Measurements from ENCODE around the gene NBEAL1.
"Not testable (repeated sequence)": the region's sequence is repeated elsewhere in the genome, so short reads cannot be mapped to it uniquely, and the experiment has no call there.

NBEAL1 gene

DNA sequence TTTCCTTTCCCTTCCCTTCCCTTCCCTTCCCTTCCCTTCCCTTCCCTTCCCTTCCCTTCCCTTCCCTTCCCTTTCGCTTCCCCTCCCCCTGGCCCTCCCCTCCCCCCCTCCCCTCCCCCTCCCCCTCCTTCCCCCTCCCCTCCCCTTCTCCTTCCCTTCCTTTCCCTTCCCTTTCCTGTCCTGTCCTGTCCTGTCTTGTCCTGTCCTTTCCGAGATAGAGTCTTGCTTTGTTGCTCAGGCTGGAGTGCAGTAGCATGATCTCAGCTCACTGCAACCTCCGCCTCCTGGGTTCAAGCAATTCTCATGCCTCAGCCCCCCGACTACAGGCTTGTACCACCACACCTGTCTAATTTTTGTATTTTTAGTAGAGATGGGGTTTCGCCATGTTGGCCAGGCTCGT, 24.5 kb downstream of the NBEAL1 start:
- DNase-seq, result not testable (repeated sequence)

DNA sequence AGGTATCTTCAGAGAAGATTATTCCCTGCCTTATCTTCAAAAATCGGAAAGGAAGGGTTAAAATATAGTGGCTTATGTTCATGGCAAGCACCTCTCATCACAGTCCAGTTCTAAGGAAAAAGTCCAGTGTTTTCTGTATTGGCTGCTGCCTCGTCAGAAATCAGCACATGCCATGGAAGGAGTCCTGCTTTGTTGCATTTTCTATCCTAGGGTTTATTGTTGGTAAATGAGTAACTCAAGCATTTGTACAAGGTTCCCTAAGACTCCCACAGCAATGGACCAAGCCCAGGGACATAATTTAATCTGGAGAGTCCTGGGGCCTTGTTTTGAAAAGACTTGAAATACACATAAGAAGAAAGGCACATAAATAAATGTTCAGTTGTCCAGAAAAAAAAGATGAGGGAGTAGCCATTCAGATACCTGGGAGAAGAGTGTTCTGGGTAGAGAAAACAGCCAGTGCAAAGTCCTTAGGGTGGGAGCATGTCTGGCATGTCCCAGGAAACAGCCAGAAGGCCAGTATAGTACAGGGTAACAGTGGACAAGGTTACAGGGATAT, 26.4 kb downstream of the NBEAL1 start:
- no peak for DNase-seq

DNA sequence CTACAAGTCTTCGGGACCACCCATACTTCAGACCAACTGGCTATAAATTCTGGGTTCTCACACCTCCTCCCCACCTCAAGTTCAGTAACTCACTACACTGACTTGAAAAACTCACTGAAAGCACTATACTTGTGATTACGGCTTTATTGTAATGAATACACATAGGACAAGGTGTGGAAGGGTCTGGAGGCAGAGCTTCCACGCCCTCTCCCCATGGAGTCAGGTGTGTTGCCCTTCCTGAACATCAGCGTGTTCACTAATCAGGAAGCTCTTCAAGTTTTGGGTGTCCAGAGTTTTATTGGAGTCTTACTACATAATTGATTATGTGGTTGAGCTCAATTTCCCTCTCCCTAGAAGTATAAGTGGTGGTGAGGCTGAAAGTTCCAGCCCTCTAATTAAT, 27.5 kb downstream of the NBEAL1 start:
- no peak for DNase-seq

DNA sequence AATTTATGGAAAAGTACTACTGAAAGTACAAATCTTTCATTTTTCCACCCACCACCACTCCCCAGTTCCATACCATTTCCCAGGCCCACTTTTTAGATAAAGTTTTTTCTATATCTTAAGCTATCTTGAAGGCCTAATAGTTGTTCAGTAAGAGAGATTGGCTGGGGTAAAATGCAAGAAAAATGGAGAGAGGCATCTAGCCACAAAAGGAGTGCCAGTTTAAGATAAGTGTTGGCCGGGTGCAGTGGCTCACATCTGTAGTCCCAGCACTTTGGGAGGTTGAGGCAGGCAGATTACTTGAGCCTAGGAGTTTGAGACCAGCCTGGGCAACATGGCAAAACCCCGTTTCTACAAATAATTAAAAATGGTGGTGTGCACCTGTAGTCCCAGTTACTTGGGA, 28.6 kb downstream of the NBEAL1 start:
- no peak for DNase-seq

DNA sequence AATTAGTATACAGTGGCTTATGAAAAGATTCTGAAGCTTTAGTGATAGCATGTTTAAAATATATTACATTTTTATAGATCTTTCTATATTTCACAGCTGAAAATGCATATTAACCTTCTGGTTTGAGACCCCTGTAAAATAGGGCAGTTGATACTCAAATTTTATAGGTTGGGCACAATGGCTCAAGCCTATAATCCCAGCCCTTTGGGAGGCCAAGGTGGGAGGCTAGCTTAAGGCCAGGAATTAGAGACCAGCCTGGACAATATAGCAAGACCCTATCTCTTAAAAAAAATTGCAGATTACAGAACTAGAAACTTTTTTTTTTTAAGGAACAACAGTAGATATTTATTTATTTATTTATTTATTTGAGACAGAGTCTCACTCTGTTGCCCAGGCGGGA, 31.2 kb downstream of the NBEAL1 start:
- no peak for DNase-seq

DNA sequence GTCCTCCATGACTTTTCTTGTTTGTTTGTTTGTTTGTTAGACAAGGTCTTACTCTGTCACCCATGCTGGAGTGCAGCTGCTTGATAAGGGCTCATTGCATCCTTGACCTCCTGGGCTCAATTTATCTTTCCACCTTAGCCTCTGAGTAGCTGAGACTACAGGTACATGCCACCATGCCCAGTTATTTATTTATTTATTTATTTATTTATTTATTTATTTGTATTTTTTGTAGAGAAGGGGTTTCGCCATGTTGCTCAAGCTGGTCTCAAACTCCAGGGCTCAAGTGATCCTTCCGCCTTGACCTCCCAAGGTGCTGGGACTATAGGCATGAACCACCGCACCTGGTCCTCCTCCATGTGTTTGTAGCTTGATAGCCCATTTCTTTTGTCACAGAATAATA, 37.9 kb downstream of the NBEAL1 start:
- no peak for DNase-seq

DNA sequence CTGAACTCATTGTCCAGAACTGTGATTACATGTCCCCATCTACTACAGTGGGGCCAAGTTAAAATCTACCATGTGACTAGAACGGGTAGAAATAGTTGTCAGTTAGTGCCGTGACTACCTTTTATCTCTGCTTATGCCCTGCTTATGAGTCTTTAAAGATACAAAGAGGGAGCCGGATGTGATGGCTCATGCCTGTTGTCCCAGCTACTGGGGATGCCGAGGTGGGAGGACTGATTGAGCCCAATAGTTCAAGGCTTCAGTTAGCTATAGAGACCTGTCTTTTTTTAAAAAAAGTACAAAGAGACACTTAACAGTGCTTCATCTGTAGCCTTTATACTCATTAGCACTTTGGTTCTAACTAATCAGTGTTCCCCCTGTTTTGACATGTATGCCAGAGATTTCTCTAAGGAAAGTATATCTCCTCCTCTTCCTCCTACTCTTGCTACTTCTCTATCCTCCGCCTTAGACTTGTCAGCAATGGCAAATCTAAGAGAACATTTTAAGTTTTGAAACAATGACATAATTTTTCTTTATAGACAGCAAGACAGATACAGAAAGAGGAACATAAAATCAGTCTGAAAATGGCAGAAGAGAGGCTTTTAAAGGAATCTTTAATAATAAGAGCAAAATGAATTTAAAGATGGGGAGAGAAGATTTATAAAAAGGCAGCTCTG, 45.0 kb downstream of the NBEAL1 start:
- DNase-seq, result no peak

DNA sequence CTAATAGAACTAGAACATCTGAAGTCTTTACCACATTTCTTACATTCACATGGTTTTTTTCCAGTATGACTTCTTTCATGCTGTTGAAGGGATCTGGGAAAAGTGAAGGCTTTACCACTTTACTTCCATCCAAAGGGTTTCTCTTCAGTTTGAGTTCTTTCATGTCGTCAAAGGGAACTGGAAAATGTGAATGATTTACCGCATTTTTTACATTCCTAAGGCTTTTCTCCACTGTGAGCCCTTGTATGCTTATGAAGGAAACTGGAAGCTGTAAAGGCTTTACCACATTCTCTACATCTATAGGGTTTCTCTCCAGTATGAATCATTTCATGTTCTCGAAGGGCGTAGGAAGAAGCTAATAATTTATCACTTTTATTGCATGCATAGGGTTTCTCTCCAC, 46.7 kb downstream of the NBEAL1 start:
- peak; percentile 87 for DNase-seq

DNA sequence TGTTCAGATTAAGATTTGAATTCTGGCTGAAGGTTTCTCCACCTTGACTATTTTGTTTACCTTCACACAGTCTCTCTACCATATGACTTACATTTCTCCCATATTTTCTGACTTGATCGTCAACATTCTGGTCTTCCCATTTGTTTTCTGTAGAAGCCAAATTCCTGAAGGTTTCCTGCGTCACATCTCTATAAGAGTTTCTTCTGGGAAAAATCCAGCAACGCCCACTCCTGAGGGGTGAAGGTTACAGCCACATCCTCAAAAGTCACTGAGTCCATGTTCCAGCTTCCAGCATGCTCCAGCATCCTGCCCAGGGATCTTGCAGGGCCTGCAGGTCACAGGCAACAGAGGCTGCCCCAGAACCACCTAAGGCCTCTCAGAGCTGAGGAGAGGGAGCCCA, 47.5 kb downstream of the NBEAL1 start:
- DNase-seq, result no peak

DNA sequence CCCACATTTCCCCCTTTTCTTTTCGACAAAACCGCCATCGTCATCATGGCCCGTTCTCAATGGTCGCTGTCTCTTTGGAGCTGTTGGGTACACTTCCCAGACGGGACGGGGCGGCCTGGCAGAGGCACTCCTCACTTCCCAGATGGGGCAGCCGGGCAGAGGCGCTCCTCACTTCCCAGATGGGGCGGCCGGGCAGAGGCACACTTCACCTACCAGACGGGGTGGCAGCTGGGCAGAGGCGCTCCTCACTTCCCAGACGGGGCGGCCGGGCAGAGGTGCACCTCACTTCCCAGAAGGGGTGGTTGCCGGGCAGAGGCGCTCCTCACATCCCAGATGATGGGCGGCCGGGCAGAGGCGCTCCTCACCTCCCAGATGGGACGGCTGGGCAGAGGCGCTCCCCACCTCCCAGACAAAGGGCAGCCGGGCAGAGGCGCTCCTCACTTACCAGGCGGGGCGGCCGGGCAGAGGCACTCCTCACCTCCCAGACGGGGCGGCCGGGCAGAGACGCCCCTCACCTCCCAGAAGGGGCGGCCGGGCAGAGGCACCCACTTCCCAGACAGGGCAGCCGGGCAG, 51.9 kb downstream of the NBEAL1 start:
- DNase-seq, result not testable (repeated sequence)

DNA sequence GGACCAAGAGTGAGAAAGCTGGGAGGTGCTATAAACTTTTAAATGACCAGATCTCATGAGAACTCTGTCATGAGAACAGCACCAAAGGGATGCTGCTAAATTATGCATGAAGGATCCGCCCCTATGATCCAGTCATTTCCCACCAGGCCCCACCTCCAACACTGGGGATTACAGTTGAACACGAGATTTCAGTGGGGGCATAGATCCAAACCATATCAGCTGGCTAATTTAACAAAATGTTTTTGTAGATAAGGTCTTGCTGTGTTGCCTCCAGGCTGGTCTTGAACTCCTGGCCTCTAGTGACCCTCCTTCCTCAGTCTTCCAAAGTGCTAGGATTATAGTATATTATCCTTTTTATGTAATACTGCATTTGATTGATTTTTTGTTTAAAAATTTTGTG, 56.0 kb downstream of the NBEAL1 start:
- DNase-seq, result no peak

DNA sequence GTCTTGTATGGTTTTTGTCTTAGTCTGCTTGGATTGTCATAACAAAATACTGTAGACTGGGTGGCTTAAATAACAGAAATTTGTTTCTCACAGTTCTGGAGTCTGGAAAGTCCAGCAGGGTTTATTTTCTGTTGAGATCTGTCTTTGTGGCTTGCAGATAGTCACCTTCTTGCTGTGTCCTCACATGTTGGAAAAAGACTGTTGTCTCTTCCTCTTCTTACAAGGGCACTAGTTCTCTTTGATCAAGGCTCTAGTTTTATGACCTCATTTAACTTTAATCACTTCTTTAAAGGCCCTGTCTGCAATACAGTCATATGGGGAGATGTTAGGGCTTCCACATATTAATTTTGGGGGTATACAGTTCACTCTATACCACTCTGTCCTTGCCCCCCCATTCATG, 56.5 kb downstream of the NBEAL1 start:
- DNase-seq, result no peak

DNA sequence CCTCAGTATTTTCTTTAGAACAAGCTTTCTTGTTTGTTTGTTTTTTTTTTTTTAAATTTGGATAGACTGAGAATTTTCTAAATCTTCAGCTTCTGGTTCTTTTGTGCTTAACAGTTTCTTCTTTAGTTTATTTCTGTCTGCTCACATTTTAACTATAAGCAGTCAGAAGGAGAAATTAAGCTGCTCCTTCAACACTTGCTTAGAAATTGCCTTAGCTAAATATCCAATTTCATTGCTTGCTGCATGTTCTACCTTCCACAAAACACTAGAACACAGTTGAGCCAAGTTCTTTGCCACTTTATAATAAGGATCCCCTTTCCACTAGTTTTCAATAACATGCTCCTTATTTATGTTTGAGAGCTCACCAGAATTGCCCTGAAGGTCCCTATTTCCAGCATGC, 57.7 kb downstream of the NBEAL1 start:
- no peak for DNase-seq

DNA sequence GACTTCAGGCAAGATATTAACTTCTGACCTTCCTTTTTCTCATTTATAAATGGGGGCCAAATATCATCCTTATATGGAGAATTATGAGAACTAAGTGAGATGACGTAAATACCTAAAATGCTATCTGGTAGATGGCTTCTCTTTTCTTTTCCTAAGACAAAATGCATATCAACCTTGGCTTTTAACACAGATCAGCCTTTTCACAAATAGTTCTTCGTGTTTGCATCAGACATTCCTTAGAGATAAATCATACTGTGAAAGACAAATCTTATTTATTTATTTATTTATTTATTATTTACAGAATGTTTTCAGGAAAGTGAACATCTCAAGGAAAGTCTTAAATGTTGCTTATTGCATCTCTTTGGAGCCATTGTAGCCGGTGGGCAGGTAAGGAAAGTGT, 62.8 kb downstream of the NBEAL1 start:
- peak; percentile 50 for DNase-seq

DNA sequence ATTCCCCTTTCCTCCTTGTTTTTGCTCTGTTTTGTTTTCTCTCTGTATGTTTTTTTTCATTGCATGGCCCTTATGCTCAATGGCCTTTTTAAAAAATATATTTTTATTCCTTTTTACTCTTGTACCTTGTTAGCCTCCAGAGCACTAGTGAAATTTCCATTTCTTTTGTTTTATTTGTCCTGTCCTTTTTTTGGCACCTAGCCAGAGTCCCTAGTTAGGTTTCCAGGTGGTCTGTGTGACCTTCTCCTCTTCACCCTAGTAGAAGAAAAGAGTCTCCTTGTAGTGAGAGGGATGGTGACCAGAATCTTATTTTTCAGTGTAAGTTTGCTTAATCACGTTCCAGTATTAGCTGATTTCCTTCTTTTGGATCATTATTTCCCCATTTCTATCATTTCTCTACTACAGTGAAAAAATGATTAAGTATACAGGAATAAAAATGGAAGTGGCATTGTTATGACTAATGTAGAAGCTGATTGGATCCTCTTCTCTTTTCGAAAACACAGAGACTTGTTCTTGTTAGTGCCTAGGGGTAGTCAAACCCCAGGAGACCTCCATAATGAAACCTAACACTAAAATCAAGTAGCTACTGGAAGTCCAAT, 65.9 kb downstream of the NBEAL1 start:
- DNase-seq, result peak; percentile 8

DNA sequence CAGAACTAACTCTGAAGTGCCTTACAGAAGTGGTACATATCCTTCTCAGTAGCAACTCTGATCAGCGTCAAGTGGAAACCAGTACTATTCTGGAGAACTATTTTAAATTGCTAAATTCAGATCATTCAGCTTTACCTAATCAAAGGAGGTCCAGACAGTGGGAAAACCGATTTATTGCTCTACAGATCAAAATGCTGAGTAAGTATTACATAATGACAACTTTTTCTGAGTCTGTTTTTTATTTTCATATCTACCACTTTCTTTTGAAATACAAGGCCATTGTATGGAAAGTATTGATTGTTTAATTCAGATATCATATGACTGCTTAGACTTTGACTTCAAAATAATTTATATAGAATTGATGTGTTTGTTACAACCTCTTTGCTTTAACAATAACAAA, 68.7 kb downstream of the NBEAL1 start:
- no peak for DNase-seq

DNA sequence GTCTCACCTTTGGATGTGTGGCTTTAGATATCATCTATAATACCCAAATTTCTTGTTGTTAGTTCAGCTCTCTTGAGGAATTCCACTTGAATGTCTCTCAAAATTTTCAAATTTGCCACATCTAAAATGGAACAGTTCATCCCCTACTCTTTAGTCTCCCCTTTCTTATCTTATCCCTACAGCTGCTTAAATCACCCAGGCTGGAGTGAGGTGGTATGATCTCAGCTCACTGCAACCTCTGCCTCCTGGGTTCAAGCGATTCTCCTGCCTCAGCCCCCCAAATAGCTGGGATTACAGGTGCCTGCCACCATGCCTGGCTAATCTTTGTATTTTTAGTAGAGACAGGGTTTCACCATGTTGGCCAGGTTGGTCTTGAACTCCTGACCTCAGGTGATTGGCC, 71.7 kb downstream of the NBEAL1 start:
- DNase-seq, result not testable (repeated sequence)

DNA sequence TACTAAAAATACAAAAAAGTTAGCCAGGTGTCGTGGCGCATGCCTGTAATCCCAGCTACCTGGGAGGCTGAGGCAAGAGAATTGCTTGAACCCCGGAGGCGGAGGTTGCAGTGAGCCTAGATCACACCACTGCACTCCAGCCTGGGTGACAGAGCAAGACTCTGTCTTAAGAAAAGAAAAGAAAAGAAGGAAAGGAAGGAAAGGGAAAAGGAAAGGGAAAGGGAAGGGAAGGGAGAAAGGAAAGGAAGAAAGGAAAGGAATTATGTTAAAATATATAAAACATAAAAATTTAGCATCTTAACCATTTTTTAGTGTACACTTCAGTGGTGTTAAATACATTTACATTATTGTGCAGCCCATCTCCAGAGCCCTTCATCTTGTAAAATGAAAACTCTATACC, 76.0 kb downstream of the NBEAL1 start:
- not testable (repeated sequence) for DNase-seq

DNA sequence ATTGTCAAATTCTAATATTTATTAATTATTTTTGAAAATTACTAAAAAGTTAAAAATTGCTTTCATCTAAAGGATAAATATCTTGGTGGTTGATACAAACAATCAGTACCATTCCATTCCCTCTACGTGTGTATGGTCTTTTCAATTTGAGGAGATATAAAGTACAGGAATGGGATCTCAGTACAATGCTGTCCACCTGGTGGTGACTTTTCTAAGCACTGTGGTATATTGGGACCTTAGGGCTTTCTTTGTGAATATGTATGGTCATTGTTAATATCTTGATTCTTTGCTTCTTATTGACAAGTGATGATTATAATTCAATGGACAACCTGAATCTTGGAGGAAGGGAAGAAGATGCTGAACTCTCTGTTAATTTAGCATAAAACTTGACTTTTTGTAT, 83.1 kb downstream of the NBEAL1 start:
- no peak for DNase-seq

DNA sequence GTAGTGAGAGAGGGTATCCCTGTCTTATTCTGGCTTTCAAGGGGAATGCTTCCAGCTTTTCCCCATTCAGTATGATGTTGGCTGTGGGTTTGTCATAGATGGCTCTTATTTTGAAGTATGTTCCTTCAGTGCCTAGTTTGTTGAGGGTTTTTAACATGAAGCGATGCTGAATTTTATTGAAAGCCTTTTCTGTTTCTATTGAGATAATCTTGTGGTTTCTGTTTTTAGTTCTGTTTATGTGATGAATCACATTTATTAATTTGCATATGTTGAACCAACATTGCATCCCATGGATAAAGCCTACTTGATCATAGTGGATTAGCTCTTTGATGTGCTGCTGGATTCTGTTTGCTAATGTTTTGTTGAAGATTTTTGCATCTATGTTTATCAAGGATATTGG, 87.7 kb downstream of the NBEAL1 start:
- not testable (repeated sequence) for DNase-seq

DNA sequence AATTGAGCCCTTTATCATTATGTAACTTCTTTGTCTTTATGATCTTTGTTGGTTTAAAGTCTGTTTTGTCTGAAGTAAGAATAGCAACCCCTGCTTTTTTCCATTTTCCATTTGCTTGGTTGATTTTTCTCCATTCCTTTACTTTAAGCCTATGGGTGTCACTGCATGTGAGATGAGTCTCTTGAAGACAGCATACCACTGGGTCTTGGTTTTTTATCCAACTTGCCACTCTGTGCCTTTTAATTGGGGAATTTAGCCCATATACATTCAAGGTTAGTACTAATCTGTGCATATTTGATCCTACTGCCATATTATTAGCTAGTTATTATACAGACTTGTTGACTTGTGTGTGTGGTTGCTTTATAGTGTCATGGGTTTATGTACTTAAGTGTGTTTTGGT, 89.6 kb downstream of the NBEAL1 start:
- no peak for DNase-seq

DNA sequence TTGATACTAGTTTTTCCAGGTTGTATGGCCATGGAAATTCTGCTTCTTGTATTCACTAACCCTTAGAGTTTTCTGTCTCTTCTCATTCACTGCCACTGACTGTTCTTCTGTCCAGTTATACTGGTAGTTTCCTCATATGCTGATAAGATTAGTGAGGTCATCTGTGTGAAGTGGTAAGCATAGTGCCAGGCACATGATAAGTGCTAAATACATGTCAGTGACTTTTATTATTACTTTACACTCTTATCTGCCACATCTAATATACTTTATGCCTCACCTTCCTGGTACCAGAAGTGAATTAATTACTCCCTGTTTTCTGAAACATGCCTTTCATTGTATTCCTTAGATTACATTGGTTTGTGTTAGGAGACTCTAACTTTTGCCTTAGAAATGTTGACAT, 91.3 kb downstream of the NBEAL1 start:
- no peak for DNase-seq

DNA sequence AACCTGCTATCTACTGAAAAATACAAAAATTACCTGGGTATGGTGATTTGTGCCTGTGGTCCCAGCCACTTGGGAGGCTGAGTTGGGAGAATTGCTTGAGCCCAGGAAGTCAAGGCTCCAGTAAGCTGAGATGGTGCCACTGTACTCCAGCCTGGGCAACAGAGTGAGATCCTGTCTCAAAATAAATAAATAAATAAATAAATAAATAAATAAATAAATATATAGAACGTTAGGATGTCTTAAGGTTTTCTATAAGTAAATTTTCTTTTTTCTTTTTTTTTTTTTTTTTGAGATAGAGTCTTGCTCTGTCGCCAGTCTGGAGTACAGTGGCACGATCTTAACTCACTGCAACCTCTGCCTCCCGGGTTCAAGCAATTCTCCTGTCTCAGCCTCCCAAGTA, 95.8 kb downstream of the NBEAL1 start:
- not testable (repeated sequence) for DNase-seq

DNA sequence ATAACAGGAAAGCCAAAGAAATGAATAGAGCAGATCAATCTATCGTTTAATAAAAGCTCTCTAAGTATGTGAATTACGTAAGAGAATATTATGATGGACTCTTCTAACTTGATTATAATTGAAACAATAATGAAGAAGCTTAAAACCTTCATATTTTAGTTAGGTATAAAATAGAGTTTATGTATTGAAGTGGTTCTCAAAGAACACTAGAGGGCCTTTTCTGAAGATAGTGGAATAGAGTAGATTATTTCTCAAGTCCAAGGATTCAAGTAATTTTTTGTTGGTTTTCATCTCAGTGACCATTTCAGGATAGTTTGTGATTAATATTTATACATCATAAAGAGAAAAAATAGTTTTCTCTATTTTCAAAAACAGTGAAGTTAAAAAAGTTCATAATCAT, 97.7 kb downstream of the NBEAL1 start:
- DNase-seq, result no peak

Data from fibroblast of skin of scalp (primary cell).